GM19351 (cell line): ENCODE results near the gene UBE2G2.

Experiments used
- ATAC-seq: cut with Tn5 transposase; IDR thresholded peaks from one replicate; pipeline ENCODE4 v1.9.1; 2021; ENCODE audit warnings: mild to moderate bottlenecking, moderate library complexity; ENCODE audit not compliant: unreplicated experiment

The UBE2G2 gene

GRCh38 chr21:44816761-44817505 is 15.3 kb upstream of the UBE2G2 start:
- ATAC-seq, result peak; percentile 15

GRCh38 chr21:44815852-44816628 is 14.4 kb upstream of the UBE2G2 start:
- ATAC-seq, result no peak

- ATAC-seq, result no peak
Measured at GRCh38 chr21:44815225-44815624, 13.6 kb upstream of the UBE2G2 start.

- ATAC-seq, result no peak
Measured at GRCh38 chr21:44814498-44815023, 12.9 kb upstream of the UBE2G2 start.

GRCh38 chr21:44813727-44814126 is 12.1 kb upstream of the UBE2G2 start:
- no peak for ATAC-seq

GRCh38 chr21:44813149-44813548 is 11.5 kb upstream of the UBE2G2 start:
- no peak for ATAC-seq

GRCh38 chr21:44812640-44813039 is 11.0 kb upstream of the UBE2G2 start:
- no peak for ATAC-seq

GRCh38 chr21:44810779-44811178 is 9.2 kb upstream of the UBE2G2 start:
- no peak for ATAC-seq

- ATAC-seq, result no peak
Measured at GRCh38 chr21:44805859-44806258, 4.2 kb upstream of the UBE2G2 start.

GRCh38 chr21:44805226-44805625 is 3.6 kb upstream of the UBE2G2 start:
- ATAC-seq, result no peak

- ATAC-seq, result no peak
Measured at GRCh38 chr21:44804762-44805161, 3.1 kb upstream of the UBE2G2 start.

- ATAC-seq, result no peak
Measured at GRCh38 chr21:44803651-44804050, 2.0 kb upstream of the UBE2G2 start.

GRCh38 chr21:44802396-44803153 is 955 bp upstream of the UBE2G2 start:
- peak; percentile 12 for ATAC-seq

- ATAC-seq, result no peak
Measured at GRCh38 chr21:44800971-44801467, 601 bp downstream of the UBE2G2 start.

GRCh38 chr21:44800103-44800502 is 1.5 kb downstream of the UBE2G2 start:
- no peak for ATAC-seq

GRCh38 chr21:44799646-44800045 is 2.0 kb downstream of the UBE2G2 start:
- no peak for ATAC-seq

- no peak for ATAC-seq
Measured at GRCh38 chr21:44797775-44798174, 3.8 kb downstream of the UBE2G2 start.

GRCh38 chr21:44795342-44795741 is 6.3 kb downstream of the UBE2G2 start:
- ATAC-seq, result no peak

- ATAC-seq, result no peak
Measured at GRCh38 chr21:44793592-44794374, 7.8 kb downstream of the UBE2G2 start.
